ENCODE measurements around the gene AP1G2.

AP1G2 gene

GRCh38 chr14:23523229-23524016 is 44.2 kb downstream of the AP1G2 start:
- no peak for FAIRE-seq

GRCh38 chr14:23522643-23523198 is 44.9 kb downstream of the AP1G2 start:
- no peak for TF ChIP-seq POU2F2 (IDR thresholded peaks at IDR 0.05; ENCODE audit: low read depth, low read length)
- no peak for TF ChIP-seq TAF1 (IDR thresholded peaks at IDR 0.05; ENCODE audit: low read depth, low read length)
- no peak for TF ChIP-seq POLR2A (IDR thresholded peaks at IDR 0.05; ENCODE audit: low read depth, low read length)
- TF ChIP-seq POLR2AphosphoS5 (IDR thresholded peaks at IDR 0.05; ENCODE audit: low read depth, low read length) = no peak
- no peak for TF ChIP-seq SPI1 (IDR thresholded peaks at IDR 0.05; ENCODE audit: low read depth, low read length)
- TF ChIP-seq PAX5 (IDR thresholded peaks at IDR 0.05; ENCODE audit: insufficient read depth, low read length, severe bottlenecking) = no peak
- FAIRE-seq (no peak), DNase-seq (ENCODE audit: insufficient read length, low spot score) (no peak)

More at GRCh38 chr14:23523229-23524016, 44.2 kb downstream of the AP1G2 start:
- DNase-seq (ENCODE audit: insufficient read length, low spot score) = no peak
- TF ChIP-seq POLR2AphosphoS5 (IDR thresholded peaks at IDR 0.05; ENCODE audit: low read depth, low read length) = no peak
- TF ChIP-seq POLR2A (IDR thresholded peaks at IDR 0.05; ENCODE audit: low read depth, low read length) = no peak
- no peak for TF ChIP-seq TAF1 (IDR thresholded peaks at IDR 0.05; ENCODE audit: low read depth, low read length)
- no peak for TF ChIP-seq SPI1 (IDR thresholded peaks at IDR 0.05; ENCODE audit: low read depth, low read length)
- TF ChIP-seq POU2F2 (IDR thresholded peaks at IDR 0.05; ENCODE audit: low read depth, low read length) = no peak
- no peak for TF ChIP-seq PAX5 (IDR thresholded peaks at IDR 0.05; ENCODE audit: insufficient read depth, low read length, severe bottlenecking)

- TF ChIP-seq POU2F2 (IDR thresholded peaks at IDR 0.05; ENCODE audit: low read depth, low read length) = no peak
- no peak for TF ChIP-seq POLR2AphosphoS5 (IDR thresholded peaks at IDR 0.05; ENCODE audit: low read depth, low read length)
- no peak for TF ChIP-seq SPI1 (IDR thresholded peaks at IDR 0.05; ENCODE audit: low read depth, low read length)
- TF ChIP-seq TAF1 (IDR thresholded peaks at IDR 0.05; ENCODE audit: low read depth, low read length) = no peak
- TF ChIP-seq PAX5 (IDR thresholded peaks at IDR 0.05; ENCODE audit: insufficient read depth, low read length, severe bottlenecking) = no peak
- TF ChIP-seq POLR2A (IDR thresholded peaks at IDR 0.05; ENCODE audit: low read depth, low read length) = no peak
Measured at GRCh38 chr14:23521785-23522640, 45.6 kb downstream of the AP1G2 start.

GRCh38 chr14:23520899-23521533 is 46.6 kb downstream of the AP1G2 start:
- TF ChIP-seq PAX5 (IDR thresholded peaks at IDR 0.05; ENCODE audit: insufficient read depth, low read length, severe bottlenecking) = no peak
- no peak for TF ChIP-seq TAF1 (IDR thresholded peaks at IDR 0.05; ENCODE audit: low read depth, low read length)
- no peak for TF ChIP-seq POU2F2 (IDR thresholded peaks at IDR 0.05; ENCODE audit: low read depth, low read length)
- TF ChIP-seq SPI1 (IDR thresholded peaks at IDR 0.05; ENCODE audit: low read depth, low read length) = no peak
- TF ChIP-seq POLR2A (IDR thresholded peaks at IDR 0.05; ENCODE audit: low read depth, low read length) = no peak
- no peak for TF ChIP-seq POLR2AphosphoS5 (IDR thresholded peaks at IDR 0.05; ENCODE audit: low read depth, low read length)
- no peak for FAIRE-seq
- no peak for DNase-seq (ENCODE audit: insufficient read length, low spot score)

More at GRCh38 chr14:23521785-23522640, 45.6 kb downstream of the AP1G2 start:
- DNase-seq (ENCODE audit: insufficient read length, low spot score) = no peak
- FAIRE-seq = no peak

- no peak for TF ChIP-seq PAX5 (IDR thresholded peaks at IDR 0.05; ENCODE audit: insufficient read depth, low read length, severe bottlenecking)
- no peak for TF ChIP-seq POLR2AphosphoS5 (IDR thresholded peaks at IDR 0.05; ENCODE audit: low read depth, low read length)
- no peak for TF ChIP-seq TAF1 (IDR thresholded peaks at IDR 0.05; ENCODE audit: low read depth, low read length)
- no peak for TF ChIP-seq POLR2A (IDR thresholded peaks at IDR 0.05; ENCODE audit: low read depth, low read length)
- no peak for TF ChIP-seq POU2F2 (IDR thresholded peaks at IDR 0.05; ENCODE audit: low read depth, low read length)
- TF ChIP-seq SPI1 (IDR thresholded peaks at IDR 0.05; ENCODE audit: low read depth, low read length) = no peak
- FAIRE-seq (no peak), DNase-seq (ENCODE audit: insufficient read length, low spot score) (no peak)
Measured at GRCh38 chr14:23518709-23519108, 48.9 kb downstream of the AP1G2 start.

- FAIRE-seq (no peak), DNase-seq (ENCODE audit: insufficient read length, low spot score) (no peak)
- TF ChIP-seq PAX5 (IDR thresholded peaks at IDR 0.05; ENCODE audit: insufficient read depth, low read length, severe bottlenecking) (no peak), POLR2AphosphoS5 (IDR thresholded peaks at IDR 0.05; ENCODE audit: low read depth, low read length) (no peak)
Measured at GRCh38 chr14:23517650-23518326, 49.8 kb downstream of the AP1G2 start.

GRCh38 chr14:23514644-23514957 is 53.0 kb downstream of the AP1G2 start:
- no peak for FAIRE-seq
- no peak for DNase-seq (ENCODE audit: insufficient read length, low spot score)
- no peak for TF ChIP-seq TAF1 (IDR thresholded peaks at IDR 0.05; ENCODE audit: low read depth, low read length)
- TF ChIP-seq POLR2AphosphoS5 (IDR thresholded peaks at IDR 0.05; ENCODE audit: low read depth, low read length) = no peak
- TF ChIP-seq POU2F2 (IDR thresholded peaks at IDR 0.05; ENCODE audit: low read depth, low read length) = no peak
- TF ChIP-seq POLR2A (IDR thresholded peaks at IDR 0.05; ENCODE audit: low read depth, low read length) = no peak
- TF ChIP-seq PAX5 (IDR thresholded peaks at IDR 0.05; ENCODE audit: insufficient read depth, low read length, severe bottlenecking) = no peak
- no peak for TF ChIP-seq SPI1 (IDR thresholded peaks at IDR 0.05; ENCODE audit: low read depth, low read length)

- FAIRE-seq = no peak
Measured at GRCh38 chr14:23513818-23514643, 53.6 kb downstream of the AP1G2 start.

More at GRCh38 chr14:23513818-23514643, 53.6 kb downstream of the AP1G2 start:
- TF ChIP-seq POLR2AphosphoS5 (IDR thresholded peaks at IDR 0.05; ENCODE audit: low read depth, low read length) (no peak), TAF1 (IDR thresholded peaks at IDR 0.05; ENCODE audit: low read depth, low read length) (no peak), POU2F2 (IDR thresholded peaks at IDR 0.05; ENCODE audit: low read depth, low read length) (no peak), SPI1 (IDR thresholded peaks at IDR 0.05; ENCODE audit: low read depth, low read length) (no peak), PAX5 (IDR thresholded peaks at IDR 0.05; ENCODE audit: insufficient read depth, low read length, severe bottlenecking) (no peak), POLR2A (IDR thresholded peaks at IDR 0.05; ENCODE audit: low read depth, low read length) (no peak)
- no peak for DNase-seq (ENCODE audit: insufficient read length, low spot score)

Data from GM12891 (cell line).